GM21737 (cell line): ENCODE measurements around the gene CCDC142.

ENCODE experiments used
- ATAC-seq: cut with Tn5 transposase; IDR thresholded peaks from one replicate; pipeline ENCODE4 v1.9.1; 2021; ENCODE audit warnings: mild to moderate bottlenecking, moderate library complexity; ENCODE audit not compliant: unreplicated experiment

Gene CCDC142

GRCh38 chr2:74425523-74425922 lies 57.3 kb downstream of the CCDC142 start:
- no peak for ATAC-seq

GRCh38 chr2:74424995-74425406 lies 57.8 kb downstream of the CCDC142 start:
- ATAC-seq, result no peak

- no peak for ATAC-seq
Observed at GRCh38 chr2:74424139-74424992, 58.4 kb downstream of the CCDC142 start.
